GM12878 (cell line): ENCODE results near the gene SLC22A23. TPM values are rescaled to one million over a fixed set of nuclear protein-coding genes. Genes with fewer than 3 reads are reported as not detected.

Source experiments
- ATAC-seq: fragments of 200-7000 bp; cut with Tn5 transposase; 3 replicates; pipeline ENCODE4 v1.9.1; 2020; ENCODE audit warnings: mild to moderate bottlenecking, moderate library complexity
- BruUV-seq: library from RNA; stranded (reverse); fragments of 400-500 nt; replicated peaks from 2 replicates; lab custom pipeline; 2021; lab: Mats Ljungman, UMichigan
- CTCF ChIA-PET: fragments of 300-600 bp; sonication (Branson Sonifier 250); formaldehyde crosslinking; extraction: SDS; loops from one replicate; lab custom pipeline; 2021; ENCODE audit warnings: inconsistent platforms; lab: Yijun Ruan, JAX
- POLR2A ChIA-PET: fragments of 350-600 bp; formaldehyde crosslinking; extraction: SDS; loops from one replicate; lab custom pipeline; 2021; ENCODE audit warnings: inconsistent platforms; lab: Charles Lee
- RAD21 ChIA-PET: fragments of 300-600 bp; sonication (Branson Sonifier 250); formaldehyde crosslinking; loops from one replicate; lab custom pipeline; 2023; ENCODE audit warnings: antibody characterized with exemption; ENCODE audit not compliant: unreplicated experiment; lab: Charles Lee
- SMC1A ChIA-PET: fragments of 300-600 bp; sonication (Branson Sonifier 250); formaldehyde crosslinking; loops from one replicate; lab custom pipeline; 2023; ENCODE audit not compliant: unreplicated experiment, uncharacterized antibody; lab: Charles Lee
- DNase-seq: peaks from one replicate; pipeline ENCODE4 v3.0.0-alpha.2; 2011; ENCODE audit warnings: low read depth, low spot score
- FAIRE-seq: peaks from 3 replicates; lab custom pipeline; 2011; peaks lifted over from hg19 to GRCh38; lab: Jason Lieb, UNC
- H2AFZ ChIP-seq: 2 replicates; pipeline ENCODE4 v1.6.0; 2011; ENCODE audit warnings: low read depth, low read length, control low read depth; ENCODE audit not compliant: control insufficient read depth
- H3K27ac ChIP-seq: 2 replicates; pipeline ENCODE4 v1.5.1; 2011; ENCODE audit warnings: control low read depth; ENCODE audit not compliant: control insufficient read depth, insufficient read depth
- H3K27me3 ChIP-seq, 2 experiments: replicated peaks in 1 of 2; 2 replicates each; pipeline versions ENCODE4 v1.6.0 to v1.6.1; 2011; ENCODE audit warnings: low read length in 1 of 2; ENCODE audit not compliant: control insufficient read depth in 2 of 2, insufficient read depth in 2 of 2
- H3K36me3 ChIP-seq, 2 experiments: 2 replicates each; pipeline ENCODE4 v1.5.1; 2011; ENCODE audit warnings: low read length in 1 of 2; ENCODE audit not compliant: control insufficient read depth in 2 of 2, insufficient read depth in 2 of 2
- H3K4me1 ChIP-seq: 2 replicates; pipeline ENCODE4 v1.6.1; 2011; ENCODE audit warnings: mild to moderate bottlenecking, low read length, moderate library complexity, mixed read lengths; ENCODE audit not compliant: control insufficient read depth, insufficient read depth
- H3K4me2 ChIP-seq: 2 replicates; pipeline ENCODE4 v1.6.0; 2011; ENCODE audit warnings: control low read depth; ENCODE audit not compliant: control insufficient read depth, insufficient read depth
- H3K4me3 ChIP-seq: fragments of 200-600 bp; sonication (generic); 2 replicates; pipeline ENCODE4 v1.5.1; 2016
- H3K79me2 ChIP-seq: 2 replicates; pipeline ENCODE4 v1.6.0; 2011; ENCODE audit warnings: low read length; ENCODE audit not compliant: control insufficient read depth, insufficient read depth
- H3K9ac ChIP-seq: 2 replicates; pipeline ENCODE4 v1.8.0; 2011; ENCODE audit warnings: low read length, control low read depth, mixed read lengths; ENCODE audit not compliant: control insufficient read depth, insufficient read depth
- H3K9me3 ChIP-seq: replicated peaks from 3 replicates; pipeline ENCODE4 v1.5.1; 2011; ENCODE audit warnings: mild to moderate bottlenecking, low read length; ENCODE audit not compliant: control insufficient read depth, insufficient read depth
- H4K20me1 ChIP-seq: 2 replicates; pipeline ENCODE4 v1.6.0; 2011; ENCODE audit not compliant: control insufficient read depth, insufficient read depth
- BHLHE40 ChIP-seq, 2 experiments: fragments of 450-650 bp in 1 of 2; IDR thresholded peaks; 2 replicates each; pipeline ENCODE4 v1.6.1; 2011 to 2017; ENCODE audit warnings: low read depth in 2 of 2, borderline replicate concordance in 1 of 2, improper control_type of control experiment in 1 of 2, low read length in 1 of 2, mild to moderate bottlenecking in 1 of 2
- CHD1 ChIP-seq: IDR thresholded peaks from 2 replicates; pipeline ENCODE4 v1.6.1; 2012; ENCODE audit warnings: low read depth, low read length, improper control_type of control experiment
- EP300 ChIP-seq, 2 experiments: fragments of 150-350 bp in 1 of 2; IDR thresholded peaks; 2 replicates each; pipeline ENCODE4 v1.6.1; 2011 to 2012; ENCODE audit warnings: low read depth in 2 of 2, low read length in 2 of 2, borderline replicate concordance in 1 of 2, improper control_type of control experiment in 1 of 2, inconsistent platforms in 1 of 2; ENCODE audit not compliant: control insufficient read depth in 1 of 2
- ESRRA ChIP-seq: IDR thresholded peaks from 2 replicates; pipeline ENCODE4 v1.6.1; 2012; ENCODE audit warnings: mild to moderate bottlenecking, low read length, improper control_type of control experiment
- FOXM1 ChIP-seq: IDR thresholded peaks from 2 replicates; pipeline ENCODE4 v1.6.1; 2012; ENCODE audit warnings: low read depth, mild to moderate bottlenecking, inconsistent platforms, low read length, moderate library complexity
- IKZF2 ChIP-seq, 2 experiments: fragments of 450-650 bp; IDR thresholded peaks; 2 replicates each; pipeline ENCODE4 v1.6.1; 2017; ENCODE audit warnings: mild to moderate bottlenecking in 2 of 2, moderate library complexity in 2 of 2
- IRF5 ChIP-seq: fragments of 450-650 bp; IDR thresholded peaks from 2 replicates; pipeline ENCODE4 v1.6.1; 2017; ENCODE audit warnings: borderline replicate concordance
- LARP7 ChIP-seq: fragments of 450-650 bp; IDR thresholded peaks from 2 replicates; pipeline ENCODE4 v1.6.1; 2017; ENCODE audit warnings: mild to moderate bottlenecking
- MEF2B ChIP-seq: fragments of 450-650 bp; IDR thresholded peaks from 2 replicates; pipeline ENCODE4 v1.6.1; 2018; ENCODE audit warnings: mild to moderate bottlenecking, moderate library complexity; ENCODE audit not compliant: partially characterized antibody, poor library complexity, severe bottlenecking
- NFIC ChIP-seq: IDR thresholded peaks from 2 replicates; pipeline ENCODE4 v1.6.1; 2012; ENCODE audit warnings: low read depth, mild to moderate bottlenecking, inconsistent platforms, low read length, moderate library complexity
- NR2C2 ChIP-seq: IDR thresholded peaks from 2 replicates; pipeline ENCODE4 v1.6.1; 2011; ENCODE audit warnings: borderline replicate concordance, low read depth; ENCODE audit not compliant: control insufficient read depth, insufficient read length
- NR2F1 ChIP-seq: fragments of 450-650 bp; conservative IDR thresholded peaks from 2 replicates; pipeline ENCODE4 v1.6.1; 2017; ENCODE audit warnings: mild to moderate bottlenecking
- RAD21 ChIP-seq: IDR thresholded peaks from 2 replicates; pipeline ENCODE4 v1.6.1; 2011; ENCODE audit warnings: mild to moderate bottlenecking, low read depth, low read length, moderate library complexity; ENCODE audit not compliant: insufficient read depth
- RELA ChIP-seq: fragments of 450-650 bp; IDR thresholded peaks from 2 replicates; pipeline ENCODE4 v1.8.0; 2014; ENCODE audit warnings: borderline replicate concordance; ENCODE audit not compliant: partially characterized antibody
- RUNX3 ChIP-seq: IDR thresholded peaks from 2 replicates; pipeline ENCODE4 v1.6.1; 2012; ENCODE audit warnings: low read length, inconsistent platforms
- SMC3 ChIP-seq: IDR thresholded peaks from 2 replicates; pipeline ENCODE4 v1.6.1; 2011; ENCODE audit warnings: low read length, improper control_type of control experiment, borderline replicate concordance
- SREBF2 ChIP-seq: IDR thresholded peaks from 2 replicates; pipeline ENCODE4 v1.6.1; 2012; ENCODE audit warnings: mild to moderate bottlenecking, low read length
- SUZ12 ChIP-seq: fragments of 200-600 bp; sonication (generic); IDR thresholded peaks from one replicate; pipeline ENCODE4 v1.6.1; 2018; ENCODE audit warnings: antibody characterized with exemption, mild to moderate bottlenecking; ENCODE audit not compliant: unreplicated experiment
- TCF7 ChIP-seq: IDR thresholded peaks from 2 replicates; pipeline ENCODE4 v1.6.1; 2014; ENCODE audit warnings: antibody characterized with exemption, borderline replicate concordance
- USF2 ChIP-seq: IDR thresholded peaks from 2 replicates; pipeline ENCODE4 v1.6.1; 2011; ENCODE audit warnings: low read depth, low read length, improper control_type of control experiment, borderline replicate concordance
- WGBS: methylation state at CpG from one replicate; pipeline ENCODE4 v1.1.6; 2016; ENCODE audit warnings: low lambda C conversion rate; ENCODE audit not compliant: insufficient replicate concordance, insufficient coverage; ENCODE audit errors: missing lambda C conversion rate; 5-methylcytosine and 5-hydroxymethylcytosine counted together
- in situ Hi-C: fragments of 300-500 bp; cut with MboI; formaldehyde crosslinking; loops from 9 replicates; pipeline ENCODE4 v1.14.3; 2018; ENCODE audit warnings: mixed read lengths
- intact Hi-C: fragments of 100-400 bp; cut with micrococcal nuclease; formaldehyde crosslinking; loops from one replicate; pipeline ENCODE4 v1.14.2; 2022; ENCODE audit not compliant: unreplicated experiment
- polyA plus RNA-seq, 11 experiments: library from polyadenylated mRNA; depleted of rRNA in 4 of 11; unstranded in 6 of 11; stranded (reverse) in 5 of 11; fragments of >200 nt; fragmentation: Nextera tagmentation in 4 of 11; fragmentation: Illumina TruSeq in 1 of 11; extraction: Ambion mirVana in 4 of 11; extraction: Trizol in 1 of 11; gene quantifications; 1 replicate in 1 of 11; 2 replicates in 10 of 11; pipeline versions ENCODE4 v1.2.1 to v1.2.3, GENCODE V29; 2011 to 2016; ENCODE audit warnings: inconsistent platforms in 2 of 11, missing spikeins in 2 of 11, low read depth in 1 of 11
- total RNA-seq, 4 experiments: library from RNA; depleted of rRNA in 3 of 4; stranded (reverse); fragments of >200 nt in 3 of 4; fragmentation: Illumina TruSeq in 1 of 4; extraction: Trizol in 1 of 4; gene quantifications; 2 replicates each; pipeline versions ENCODE4 v1.2.1 to v1.2.3, GENCODE V29; 2013 to 2021
- TF ChIP-seq, protein P1 (sequence below): IDR thresholded peaks from 2 replicates; pipeline ENCODE4 v1.6.1; 2011; ENCODE audit warnings: low read depth, mild to moderate bottlenecking, low read length, moderate library complexity, borderline replicate concordance; ENCODE audit errors: extremely low read depth
- TF ChIP-seq, protein P2 (sequence below): fragments of 450-650 bp; IDR thresholded peaks from 2 replicates; pipeline ENCODE4 v1.6.1; 2017; ENCODE audit warnings: mild to moderate bottlenecking

The SLC22A23 gene
- total and polyA plus RNA-seq, 10 of the 15 experiments (the other 5 are each of a cell fraction or from before 2014, with no cell fraction given) = 0.20 to 2.4 (median 0.74) TPM

- ATAC-seq (peak; percentile 85), DNase-seq (no peak), FAIRE-seq (no peak)
- no peaks in the 10 kb centered on the region for H4K20me1 ChIP-seq
- ChIA-PET SMC1A (interaction anchor here (0.9 kb wide), 1 partner anchor 65 kb away, joined by 3 read pairs; no protein-coding TSS in a partner anchor), CTCF (no interaction called here), POLR2A (no interaction called here), RAD21 (interaction anchor here (0.6 kb wide), 1 partner anchor 97 kb away, joined by 3 read pairs; no protein-coding TSS in a partner anchor)
- H3K9me3 ChIP-seq = no peaks in the 10 kb centered on the region
- H3K9ac ChIP-seq = no peak overlapping the region
- H3K4me3 ChIP-seq = no peak overlapping the region
- BruUV-seq = no TSS peak
- 5% methylated on average over 10 of the region's 10 CpGs for WGBS
- intact Hi-C loops (no loop called here), in situ Hi-C loops (no loop called here)
- no peak overlapping the region for H2AFZ ChIP-seq
- no peaks in the 10 kb centered on the region for H3K79me2 ChIP-seq
- H3K4me2 ChIP-seq = no peak overlapping the region
- H3K4me1 ChIP-seq = peaks cover 9% of the 10 kb centered on the region
- H3K27me3 ChIP-seq = no peaks in the 10 kb centered on the region; a peak in 1 of 4 replicates
- no peak overlapping the region for H3K27ac ChIP-seq
- H3K36me3 ChIP-seq = no peaks in the 10 kb centered on the region
- no peak for TF ChIP-seq RELA
- peak; percentile 84 for TF ChIP-seq NR2F1
- no peak for TF ChIP-seq SMC3
- TF ChIP-seq MEF2B = peak; percentile 38
- TF ChIP-seq SUZ12 = no peak
- no peak for TF ChIP-seq LARP7
- TF ChIP-seq EP300 (IDR thresholded peaks at IDR 0.05; ENCODE audit: borderline replicate concordance in 1 of 2, control insufficient read depth in 1 of 2, low read depth in 2 of 2, low read length in 2 of 2) = no peak
- TF ChIP-seq NR2C2 = no peak
- TF ChIP-seq BHLHE40 (IDR thresholded peaks at IDR 0.05; ENCODE audit: borderline replicate concordance in 1 of 2, low read depth in 2 of 2, low read length in 1 of 2) = peak; percentile 29 to 67; a peak in 2 of 4 replicates
- TF ChIP-seq, protein P1, sequence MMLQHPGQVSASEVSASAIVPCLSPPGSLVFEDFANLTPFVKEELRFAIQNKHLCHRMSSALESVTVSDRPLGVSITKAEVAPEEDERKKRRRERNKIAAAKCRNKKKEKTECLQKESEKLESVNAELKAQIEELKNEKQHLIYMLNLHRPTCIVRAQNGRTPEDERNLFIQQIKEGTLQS = no peak
- TF ChIP-seq USF2 = no peak
- TF ChIP-seq IKZF2 (IDR thresholded peaks at IDR 0.05) = peak; percentile 35 to 36; a peak in 2 of 4 replicates
- no peak for TF ChIP-seq NFIC
- TF ChIP-seq IRF5 = no peak
- peak; percentile 59 for TF ChIP-seq RUNX3
- no peak for TF ChIP-seq ESRRA
- no peak for TF ChIP-seq TCF7
- TF ChIP-seq, protein P2, sequence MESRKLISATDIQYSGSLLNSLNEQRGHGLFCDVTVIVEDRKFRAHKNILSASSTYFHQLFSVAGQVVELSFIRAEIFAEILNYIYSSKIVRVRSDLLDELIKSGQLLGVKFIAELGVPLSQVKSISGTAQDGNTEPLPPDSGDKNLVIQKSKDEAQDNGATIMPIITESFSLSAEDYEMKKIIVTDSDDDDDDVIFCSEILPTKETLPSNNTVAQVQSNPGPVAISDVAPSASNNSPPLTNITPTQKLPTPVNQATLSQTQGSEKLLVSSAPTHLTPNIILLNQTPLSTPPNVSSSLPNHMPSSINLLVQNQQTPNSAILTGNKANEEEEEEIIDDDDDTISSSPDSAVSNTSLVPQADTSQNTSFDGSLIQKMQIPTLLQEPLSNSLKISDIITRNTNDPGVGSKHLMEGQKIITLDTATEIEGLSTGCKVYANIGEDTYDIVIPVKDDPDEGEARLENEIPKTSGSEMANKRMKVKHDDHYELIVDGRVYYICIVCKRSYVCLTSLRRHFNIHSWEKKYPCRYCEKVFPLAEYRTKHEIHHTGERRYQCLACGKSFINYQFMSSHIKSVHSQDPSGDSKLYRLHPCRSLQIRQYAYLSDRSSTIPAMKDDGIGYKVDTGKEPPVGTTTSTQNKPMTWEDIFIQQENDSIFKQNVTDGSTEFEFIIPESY = no peak
- TF ChIP-seq SREBF2 = no peak
- no peak for TF ChIP-seq RAD21
- no peak for TF ChIP-seq CHD1
- no peak for TF ChIP-seq FOXM1
Measured at GRCh38 chr6:3318226-3318625, 138.6 kb downstream of the SLC22A23 start.
